ENCODE results near the gene IGF2BP1. TPM values are rescaled to one million over a fixed set of nuclear protein-coding genes. Genes with fewer than 3 reads are reported as not detected.

The IGF2BP1 gene
- total RNA-seq, 4 donors from 2014 or later: 0.19 to 4.4 TPM; not detected in 2

DNA sequence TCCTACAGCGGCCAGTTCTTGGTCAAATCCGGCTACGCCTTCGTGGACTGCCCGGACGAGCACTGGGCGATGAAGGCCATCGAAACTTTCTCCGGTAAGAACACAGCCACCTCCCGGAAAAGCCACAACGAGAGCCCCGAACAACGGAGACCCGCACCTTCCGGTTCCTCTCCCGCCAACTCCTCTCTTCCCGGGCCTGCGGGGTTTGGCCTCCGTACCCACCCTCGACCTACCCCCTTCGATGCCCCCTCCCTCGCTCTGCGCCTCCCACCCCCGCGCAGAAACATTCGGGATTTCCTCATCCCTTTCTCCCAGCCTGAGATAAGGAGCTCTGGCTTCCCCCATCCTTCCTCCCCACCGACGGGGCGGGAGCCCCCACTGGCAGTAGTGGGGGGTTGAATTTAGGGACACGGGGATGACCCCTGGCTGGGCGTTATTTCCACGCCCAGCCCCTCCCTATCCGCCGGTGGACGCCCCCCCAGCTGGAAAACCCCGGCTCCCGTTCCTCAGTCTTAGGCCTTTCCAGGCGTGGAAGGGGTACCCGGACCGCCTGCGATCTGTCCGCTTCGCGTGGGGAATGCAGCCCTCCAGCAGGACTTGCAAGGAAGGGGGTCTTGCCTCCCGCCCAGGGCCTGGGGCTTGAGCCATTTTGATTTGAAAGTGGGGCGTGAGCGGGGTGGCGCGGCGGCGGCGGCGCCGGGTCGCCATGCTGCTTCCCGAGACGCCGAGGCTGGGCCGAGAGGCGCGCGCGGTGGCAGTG, 822 bp downstream of the IGF2BP1 start:
- TF ChIP-seq, protein P1, sequence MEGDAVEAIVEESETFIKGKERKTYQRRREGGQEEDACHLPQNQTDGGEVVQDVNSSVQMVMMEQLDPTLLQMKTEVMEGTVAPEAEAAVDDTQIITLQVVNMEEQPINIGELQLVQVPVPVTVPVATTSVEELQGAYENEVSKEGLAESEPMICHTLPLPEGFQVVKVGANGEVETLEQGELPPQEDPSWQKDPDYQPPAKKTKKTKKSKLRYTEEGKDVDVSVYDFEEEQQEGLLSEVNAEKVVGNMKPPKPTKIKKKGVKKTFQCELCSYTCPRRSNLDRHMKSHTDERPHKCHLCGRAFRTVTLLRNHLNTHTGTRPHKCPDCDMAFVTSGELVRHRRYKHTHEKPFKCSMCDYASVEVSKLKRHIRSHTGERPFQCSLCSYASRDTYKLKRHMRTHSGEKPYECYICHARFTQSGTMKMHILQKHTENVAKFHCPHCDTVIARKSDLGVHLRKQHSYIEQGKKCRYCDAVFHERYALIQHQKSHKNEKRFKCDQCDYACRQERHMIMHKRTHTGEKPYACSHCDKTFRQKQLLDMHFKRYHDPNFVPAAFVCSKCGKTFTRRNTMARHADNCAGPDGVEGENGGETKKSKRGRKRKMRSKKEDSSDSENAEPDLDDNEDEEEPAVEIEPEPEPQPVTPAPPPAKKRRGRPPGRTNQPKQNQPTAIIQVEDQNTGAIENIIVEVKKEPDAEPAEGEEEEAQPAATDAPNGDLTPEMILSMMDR (IDR thresholded peaks at IDR 0.05; ENCODE audit: low read depth): no peak

DNA sequence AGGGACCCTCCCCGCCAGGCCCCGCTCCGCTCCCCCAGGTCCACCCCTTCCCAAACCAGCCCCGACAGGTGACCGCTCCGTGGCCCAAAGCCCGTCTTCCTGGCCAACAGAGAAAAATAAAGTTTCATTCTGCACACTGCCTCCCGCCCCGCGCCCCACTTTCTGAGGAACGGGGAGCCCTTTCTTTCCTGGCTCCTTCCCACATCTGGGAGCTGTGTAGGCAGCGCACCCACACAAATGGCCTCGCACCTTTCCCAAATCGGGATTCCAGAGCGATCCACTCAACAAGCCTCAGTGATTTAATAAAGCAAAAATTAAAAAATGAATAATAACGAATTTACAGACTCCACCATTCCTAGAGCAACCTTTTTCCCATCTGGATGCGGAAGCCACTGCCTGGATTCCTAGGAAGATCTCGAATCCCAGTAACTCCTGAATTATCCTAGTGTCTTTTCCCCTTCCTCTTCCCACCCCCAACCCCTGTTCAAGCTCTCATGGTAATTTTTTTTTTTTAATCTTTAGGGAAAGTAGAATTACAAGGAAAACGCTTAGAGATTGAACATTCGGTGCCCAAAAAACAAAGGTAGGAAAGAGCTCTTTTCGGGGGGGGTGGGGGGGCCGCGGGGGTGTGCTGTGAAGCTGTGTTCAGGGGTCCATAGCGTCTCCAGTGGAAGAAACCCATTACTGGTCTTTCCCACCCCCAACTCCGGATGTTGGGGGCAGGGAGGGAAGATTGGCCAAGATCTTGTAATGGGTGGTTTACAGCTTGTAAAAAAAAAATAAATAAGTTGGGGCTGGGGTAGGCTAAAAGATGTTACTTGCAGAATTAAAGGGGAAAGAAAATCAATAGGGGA, 1.6 kb downstream of the IGF2BP1 start:
- TF ChIP-seq, protein P1 (IDR thresholded peaks at IDR 0.05; ENCODE audit: low read depth): no peak

DNA sequence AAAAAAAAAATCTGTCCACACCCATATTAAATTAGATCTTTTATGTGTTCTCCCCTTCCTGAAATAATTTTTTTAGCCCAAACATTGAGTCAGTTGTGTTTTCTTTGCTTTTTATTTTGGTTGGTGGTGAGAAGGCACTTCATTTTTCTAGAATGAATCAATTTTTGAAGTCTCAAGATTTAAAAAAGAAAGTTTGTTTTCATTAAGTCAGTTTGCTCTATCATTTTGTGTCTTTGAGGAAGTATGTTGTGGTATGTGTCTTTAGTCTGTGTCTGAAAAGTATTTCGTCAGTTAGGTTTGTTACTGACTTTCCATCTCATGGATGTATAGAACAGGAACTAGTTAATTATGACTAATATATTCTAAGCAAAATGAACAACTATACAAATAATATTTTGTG, 3.8 kb downstream of the IGF2BP1 start:
- TF ChIP-seq, protein P1 (IDR thresholded peaks at IDR 0.05; ENCODE audit: low read depth): no peak

DNA sequence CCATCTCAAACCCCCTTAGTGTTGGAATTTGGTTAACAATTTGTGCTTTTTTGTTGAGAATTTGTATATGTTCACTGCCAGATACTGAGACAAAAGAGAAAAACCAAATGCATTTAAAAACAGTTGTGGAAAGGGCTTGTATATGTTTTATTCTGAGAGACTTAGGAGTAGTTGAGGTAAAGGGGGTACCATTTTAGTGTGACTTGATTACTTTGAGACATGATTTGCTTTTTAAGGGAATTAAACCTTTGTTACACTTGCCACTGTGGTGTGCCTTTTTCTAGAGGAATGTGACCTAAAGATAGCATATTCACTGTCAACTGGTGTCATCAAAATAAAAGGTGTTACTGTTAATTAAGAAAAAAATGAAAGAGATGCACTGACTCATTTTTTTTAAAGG, 4.5 kb downstream of the IGF2BP1 start:
- TF ChIP-seq, protein P1 (IDR thresholded peaks at IDR 0.05; ENCODE audit: low read depth): no peak

DNA sequence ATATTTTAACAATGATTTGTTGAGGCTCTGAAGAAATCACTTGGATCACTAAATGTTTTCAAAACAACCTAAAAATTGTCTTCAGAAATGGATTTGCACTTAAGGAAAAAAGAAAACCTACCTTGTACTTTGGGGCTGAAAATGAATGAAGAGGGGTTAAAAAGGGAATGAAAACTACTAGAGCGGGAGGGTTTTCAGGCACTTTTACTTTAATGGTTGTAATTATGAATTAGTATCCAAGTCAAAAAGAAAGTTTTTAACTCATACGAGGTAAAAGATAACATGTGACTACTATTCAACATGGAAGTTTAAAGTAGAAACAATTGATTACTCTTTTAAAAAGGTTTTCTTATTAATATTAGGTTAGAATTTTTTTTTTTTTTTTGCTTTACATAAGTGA, 5.1 kb downstream of the IGF2BP1 start:
- TF ChIP-seq, protein P1 (IDR thresholded peaks at IDR 0.05; ENCODE audit: low read depth): no peak

DNA sequence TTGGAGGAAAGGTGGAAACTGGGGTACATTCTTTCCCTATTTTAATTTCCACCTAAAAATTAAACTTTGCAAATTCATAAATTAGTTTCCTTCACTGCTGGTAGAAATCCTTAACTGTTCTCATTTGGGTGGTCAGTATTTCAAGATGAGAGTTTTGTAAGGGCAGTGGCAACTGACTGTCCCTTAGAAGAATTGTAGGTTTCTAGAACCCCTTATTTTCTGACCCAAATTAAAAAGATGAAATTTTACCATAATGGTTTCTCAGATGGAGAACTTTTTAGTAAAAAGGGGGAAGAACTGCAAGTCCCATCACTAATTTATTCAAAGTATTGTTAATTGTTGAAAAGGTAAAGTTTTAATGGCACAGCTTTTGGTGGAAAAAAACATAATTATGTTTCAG, 5.6 kb downstream of the IGF2BP1 start:
- TF ChIP-seq, protein P1 (IDR thresholded peaks at IDR 0.05; ENCODE audit: low read depth): no peak
